Mesothelial cell of epicardium (in vitro differentiated cells): ENCODE data around the gene FAM184B. TPM values are rescaled to one million over a fixed set of nuclear protein-coding genes. Genes with fewer than 3 reads are reported as not detected.

Experiments used
- DNase-seq, 2 experiments: peaks; one replicate each; pipeline ENCODE4 v3.0.0; 2021; ENCODE audit warnings: low spot score in 2 of 2; ENCODE audit not compliant: unreplicated experiment in 2 of 2
- H3K27ac Mint-ChIP-seq: 2 replicates; pipeline ENCODE4 v1.8.0; 2021; ENCODE audit warnings: mixed read lengths
- H3K27me3 Mint-ChIP-seq: 2 replicates; pipeline ENCODE4 v1.8.0; 2021; ENCODE audit warnings: low read depth, mixed read lengths
- H3K36me3 Mint-ChIP-seq: 2 replicates; pipeline ENCODE4 v1.8.0; 2021; ENCODE audit warnings: mixed read lengths
- H3K4me1 Mint-ChIP-seq: 2 replicates; pipeline ENCODE4 v1.8.0; 2021; ENCODE audit warnings: mixed read lengths
- H3K4me3 Mint-ChIP-seq: 2 replicates; pipeline ENCODE4 v1.8.0; 2021; ENCODE audit warnings: mild to moderate bottlenecking, moderate library complexity, mixed read lengths
- H3K9me3 Mint-ChIP-seq: 2 replicates; pipeline ENCODE4 v1.8.0; 2021; ENCODE audit warnings: mixed read lengths
- CTCF ChIP-seq: fragments of 200-600 bp; sonication (generic); IDR thresholded peaks from one replicate; pipeline ENCODE4 v1.5.0; 2021; ENCODE audit warnings: antibody characterized with exemption; ENCODE audit not compliant: unreplicated experiment
- total RNA-seq: library from RNA; stranded (reverse); gene quantifications from 3 replicates; pipeline ENCODE4 v1.2.1, GENCODE V29; 2021

Gene FAM184B
- total RNA-seq, 1 donor from 2014 or later: 0.04 TPM

DNA sequence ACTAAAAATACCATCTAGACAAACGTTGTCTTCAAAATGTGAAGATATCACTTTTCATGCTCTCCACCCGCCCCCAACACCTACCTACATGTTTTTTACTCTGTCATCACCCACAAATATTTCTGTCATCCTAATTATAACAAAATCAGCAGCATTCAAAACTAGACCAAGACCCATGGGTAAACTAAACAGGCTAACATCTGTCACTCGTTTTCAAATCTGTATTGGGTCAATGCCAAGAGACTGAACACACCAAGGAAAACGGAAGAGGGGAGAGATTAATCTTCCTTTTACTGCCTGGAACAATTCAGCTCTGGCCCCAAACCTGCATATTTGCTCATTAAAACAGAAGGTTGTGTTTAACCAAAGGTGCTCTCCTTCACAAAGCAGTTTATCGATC, 17.5 kb downstream of the FAM184B start:
- TF ChIP-seq CTCF: no peak
- DNase-seq: no peak
- peaks cover 14% of the 10 kb centered on the region for H3K27me3 Mint-ChIP-seq
- H3K9me3 Mint-ChIP-seq: peaks cover 7% of the 10 kb centered on the region
- H3K27ac Mint-ChIP-seq: no peak overlapping the region
- H3K4me1 Mint-ChIP-seq: no peaks in the 10 kb centered on the region
- no peaks in the 10 kb centered on the region for H3K36me3 Mint-ChIP-seq
- H3K4me3 Mint-ChIP-seq: no peak overlapping the region

GRCh38 chr4:17763416-17763815, 18.0 kb downstream of the FAM184B start:
- TF ChIP-seq CTCF: no peak
- DNase-seq: no peak
- Mint-ChIP-seq H3K9me3 (peaks cover 7% of the 10 kb centered on the region), H3K36me3 (no peaks in the 10 kb centered on the region), H3K27ac (no peak overlapping the region), H3K27me3 (peaks cover 17% of the 10 kb centered on the region), H3K4me3 (no peak overlapping the region), H3K4me1 (no peaks in the 10 kb centered on the region)

GRCh38 chr4:17762726-17763125, 18.7 kb downstream of the FAM184B start:
- Mint-ChIP-seq H3K4me1 (no peaks in the 10 kb centered on the region), H3K4me3 (no peak overlapping the region), H3K27me3 (peaks cover 20% of the 10 kb centered on the region), H3K9me3 (peaks cover 7% of the 10 kb centered on the region), H3K27ac (no peak overlapping the region), H3K36me3 (no peaks in the 10 kb centered on the region)
- no peak for TF ChIP-seq CTCF
- DNase-seq: no peak

DNA sequence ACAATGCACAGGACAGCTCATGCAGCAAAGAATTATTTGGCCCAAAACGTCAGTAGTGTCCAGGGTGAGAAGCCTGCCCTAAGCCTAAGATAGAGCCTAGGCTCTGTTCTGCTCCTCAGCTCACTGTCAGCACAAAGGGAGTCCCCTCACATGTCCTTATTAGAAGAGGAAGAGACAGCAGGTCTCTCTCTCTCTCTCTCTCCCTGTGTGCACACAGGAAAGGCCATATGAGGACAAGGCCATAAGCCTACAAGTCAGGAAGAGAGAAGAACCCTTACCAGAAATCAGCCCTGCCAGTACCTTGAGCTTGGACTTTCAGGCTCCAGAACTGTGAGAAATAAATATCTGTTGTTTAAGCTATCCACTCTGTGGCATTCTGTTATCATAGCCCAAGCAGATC, 20.4 kb downstream of the FAM184B start:
- Mint-ChIP-seq H3K36me3 (no peaks in the 10 kb centered on the region), H3K4me3 (no peak overlapping the region), H3K9me3 (peaks cover 7% of the 10 kb centered on the region), H3K27ac (no peak overlapping the region), H3K4me1 (no peaks in the 10 kb centered on the region), H3K27me3 (peaks cover 27% of the 10 kb centered on the region)
- DNase-seq: no peak
- no peak for TF ChIP-seq CTCF

DNA sequence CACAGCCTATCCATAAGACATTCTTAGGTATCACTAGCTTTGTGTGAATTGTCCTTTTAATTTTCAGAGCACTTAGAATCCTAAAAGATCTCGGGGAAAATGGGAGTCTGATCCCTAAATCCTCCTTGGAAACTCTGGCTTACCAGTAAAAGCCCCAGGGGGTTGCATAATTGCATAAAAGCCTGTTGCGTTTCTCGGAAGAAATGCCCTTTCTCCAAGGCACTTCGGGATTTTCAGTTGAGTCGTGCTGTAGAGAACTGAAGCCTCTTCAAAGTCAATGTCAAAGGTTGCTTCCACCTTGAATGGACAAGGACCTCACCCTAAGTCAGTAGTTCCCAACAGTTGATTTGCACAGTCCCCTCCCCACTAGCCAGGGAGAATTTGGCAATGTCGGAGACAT, 20.8 kb downstream of the FAM184B start:
- TF ChIP-seq CTCF: no peak
- Mint-ChIP-seq H3K27me3 (peaks cover 31% of the 10 kb centered on the region), H3K9me3 (peaks cover 2% of the 10 kb centered on the region), H3K4me1 (no peaks in the 10 kb centered on the region), H3K27ac (no peak overlapping the region), H3K36me3 (no peaks in the 10 kb centered on the region), H3K4me3 (no peak overlapping the region)
- no peak for DNase-seq

DNA sequence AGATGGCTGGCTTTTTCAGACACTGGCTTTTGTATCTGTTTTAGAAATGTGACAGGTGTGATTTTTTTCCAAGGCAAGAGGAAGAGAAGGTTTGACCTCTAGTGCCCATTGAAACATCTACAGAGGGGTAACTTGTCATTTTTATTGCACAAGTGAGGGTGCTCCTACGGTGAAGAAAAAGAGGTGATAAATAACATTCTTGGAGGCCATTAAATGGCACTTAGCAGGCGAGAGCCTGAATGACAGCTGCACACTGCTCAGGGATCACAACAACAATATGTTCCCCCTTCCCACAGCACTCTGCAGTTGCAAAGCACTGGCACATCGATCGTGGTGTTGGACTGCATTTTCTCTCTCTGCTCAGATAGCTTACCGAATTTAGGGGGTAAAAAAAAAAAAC, 22.9 kb downstream of the FAM184B start:
- Mint-ChIP-seq H3K9me3 (no peaks in the 10 kb centered on the region), H3K4me3 (no peak overlapping the region)
- TF ChIP-seq CTCF: no peak

More for the DNA sequence above, 22.9 kb downstream of the FAM184B start:
- Mint-ChIP-seq H3K36me3 (no peaks in the 10 kb centered on the region), H3K27ac (no peak overlapping the region), H3K4me1 (no peaks in the 10 kb centered on the region), H3K27me3 (peaks cover 38% of the 10 kb centered on the region)
- DNase-seq: no peak
